Right hindlimb (tissue), 1 donor: ENCODE results near the gene CDC5L.
A peak's percentile ranks its signal among the peaks of the same experiment; 100 is the strongest.

Experiments used
- DNase-seq: peaks from one replicate; pipeline ENCODE4 v3.0.0-alpha.2; 2018

Gene CDC5L

GRCh38 chr6:44375071-44375470, 12.4 kb upstream of the CDC5L start:
- no peak for DNase-seq

DNA sequence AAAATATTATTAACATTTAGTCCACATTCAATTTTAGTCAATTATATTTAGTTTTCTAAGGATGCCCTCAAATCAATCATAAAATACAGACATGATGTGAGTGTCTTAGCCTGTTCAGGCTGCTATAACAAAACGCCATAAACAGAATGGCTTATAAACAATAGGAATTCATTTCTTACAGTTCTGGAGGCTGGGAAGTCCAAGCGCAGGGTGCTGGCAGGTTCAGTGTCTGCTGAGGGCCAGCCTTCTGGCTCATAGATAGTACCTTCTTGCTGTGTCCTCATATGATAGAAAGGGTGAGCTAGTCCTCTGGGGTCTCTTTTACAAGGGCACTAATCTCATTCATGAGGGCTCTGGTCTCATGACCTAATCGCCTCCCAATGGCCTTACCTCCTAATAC, 10.0 kb upstream of the CDC5L start:
- DNase-seq, result no peak

- no peak for DNase-seq
Observed at GRCh38 chr6:44377971-44378370, 9.5 kb upstream of the CDC5L start.

DNA sequence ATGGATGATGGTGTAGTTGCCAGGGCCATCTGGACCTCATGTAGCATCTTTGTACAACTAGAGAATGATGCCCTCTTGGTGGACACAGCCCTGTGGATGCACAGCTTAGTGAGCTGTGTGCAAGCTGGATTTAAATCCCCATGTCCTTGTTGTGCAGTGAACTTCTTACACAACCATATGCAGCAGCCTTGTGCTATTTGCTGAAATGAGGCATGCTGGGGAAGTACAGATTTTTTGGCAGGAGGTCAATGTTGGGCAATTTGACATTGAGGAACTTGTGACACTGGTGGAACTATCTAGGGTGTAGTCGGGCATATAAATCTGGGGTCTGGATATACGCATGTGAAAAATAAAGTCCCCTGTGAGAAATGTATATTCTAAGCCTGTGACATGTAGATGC, 5.8 kb upstream of the CDC5L start:
- DNase-seq, result no peak

GRCh38 chr6:44386364-44386928, 1.1 kb upstream of the CDC5L start:
- DNase-seq, result peak; percentile 51

DNA sequence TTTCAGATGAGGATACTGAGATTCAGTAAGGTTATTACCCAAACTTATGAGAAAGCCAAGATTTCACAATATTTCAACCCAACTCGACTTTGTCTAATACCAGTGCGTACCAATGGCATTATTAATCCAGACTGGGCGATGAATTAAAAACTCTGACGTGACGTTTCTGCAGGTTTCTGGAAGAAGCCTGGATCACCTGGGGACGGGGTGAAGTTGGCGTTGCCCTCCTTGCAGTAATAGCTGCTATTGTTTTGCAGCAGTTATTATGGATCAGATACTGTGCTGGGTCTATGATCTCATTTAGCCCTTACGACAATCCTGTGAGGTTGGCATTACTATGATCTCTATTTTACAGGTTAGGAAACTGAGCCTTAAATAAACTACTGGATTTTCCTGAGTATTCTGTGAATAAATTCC, 569 bp upstream of the CDC5L start:
- no peak for DNase-seq

GRCh38 chr6:44388135-44388487, 605 bp downstream of the CDC5L start:
- no peak for DNase-seq

DNA sequence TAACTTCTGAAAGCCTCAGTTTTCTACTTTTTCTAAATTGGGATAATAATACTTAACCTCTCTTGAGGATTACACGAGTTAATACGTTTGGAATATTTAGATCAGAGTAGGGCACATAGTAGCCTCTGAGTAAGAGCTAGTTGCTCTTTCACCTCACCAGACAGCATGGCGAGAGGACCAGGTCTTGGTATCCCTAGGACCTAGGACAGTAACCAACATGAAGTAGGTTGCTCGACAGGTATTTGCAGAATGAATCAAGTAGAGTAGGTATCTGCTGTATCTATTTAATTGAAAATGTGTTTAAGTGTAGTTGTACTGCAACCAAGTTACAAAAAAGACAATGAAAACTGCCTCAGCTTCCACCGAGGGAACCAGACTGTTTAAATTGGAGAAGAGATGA, 1.4 kb downstream of the CDC5L start:
- DNase-seq, result no peak

DNA sequence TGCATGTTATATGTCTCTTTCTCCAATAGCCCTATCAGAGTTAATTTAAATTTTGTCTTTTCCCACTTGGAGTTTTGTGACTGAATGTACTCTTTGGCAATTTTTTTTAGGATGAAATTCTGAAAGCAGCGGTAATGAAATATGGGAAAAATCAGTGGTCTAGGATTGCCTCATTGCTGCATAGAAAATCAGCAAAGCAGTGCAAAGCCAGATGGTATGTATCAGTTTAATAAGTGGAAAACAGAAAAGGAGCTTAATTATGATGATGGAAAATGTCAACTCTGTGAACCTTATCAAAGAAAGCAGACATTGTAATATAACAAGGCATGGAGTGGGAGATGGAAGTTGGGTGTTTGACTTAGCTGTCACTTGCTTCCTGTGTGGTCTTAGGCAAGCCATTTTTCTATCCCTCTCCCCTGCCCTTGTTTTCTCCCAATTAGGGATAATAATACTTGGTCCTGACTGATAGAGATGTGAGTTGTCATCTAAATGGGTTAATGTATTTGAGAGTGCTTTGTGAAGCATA, 2.7 kb downstream of the CDC5L start:
- DNase-seq, result no peak

- no peak for DNase-seq
Observed at GRCh38 chr6:44395501-44395900, 8.0 kb downstream of the CDC5L start.

DNA sequence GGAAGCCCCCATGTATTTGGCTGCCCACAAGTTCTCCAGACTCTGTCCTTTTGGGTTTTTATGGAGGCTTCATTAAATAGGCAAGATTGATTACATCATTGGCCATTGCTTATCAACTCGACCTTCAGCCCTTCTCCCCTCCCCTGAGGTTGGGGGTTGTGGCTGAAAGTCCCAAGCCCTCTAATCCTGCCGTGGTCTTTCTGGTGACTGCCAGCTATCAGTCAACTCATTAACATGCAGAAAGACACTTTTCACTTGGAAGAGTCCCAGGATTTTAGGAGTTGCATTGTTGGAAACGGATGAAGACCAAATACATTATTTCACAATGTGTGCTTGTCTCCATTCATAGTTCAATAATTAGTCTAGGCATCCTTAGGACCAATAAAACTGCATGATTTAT, 9.5 kb downstream of the CDC5L start:
- no peak for DNase-seq

- no peak for DNase-seq
Observed at GRCh38 chr6:44397424-44398164, 10.1 kb downstream of the CDC5L start.

- no peak for DNase-seq
Observed at GRCh38 chr6:44399991-44400390, 12.5 kb downstream of the CDC5L start.

- DNase-seq, result no peak
Observed at GRCh38 chr6:44400572-44400971, 13.1 kb downstream of the CDC5L start.

DNA sequence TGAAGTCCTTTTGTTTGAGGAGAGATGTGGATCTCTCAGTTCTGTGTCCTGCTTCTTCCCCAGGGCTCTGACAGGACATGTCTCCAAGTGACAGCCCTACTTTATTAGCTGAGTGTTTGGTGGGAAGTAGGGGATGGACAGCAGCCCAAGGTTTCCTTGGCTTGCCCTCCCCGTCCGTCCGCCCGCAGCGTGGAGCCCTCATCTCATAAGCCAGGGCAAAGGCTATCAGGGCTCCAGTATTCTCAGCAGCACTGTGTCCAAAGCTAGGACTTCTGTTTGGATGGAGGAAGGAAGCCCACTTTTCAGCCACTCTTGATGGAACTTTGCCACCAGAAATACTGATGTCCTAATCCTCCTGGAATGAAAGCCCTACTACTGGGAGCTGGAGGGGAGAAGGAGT, 13.6 kb downstream of the CDC5L start:
- DNase-seq, result no peak

DNA sequence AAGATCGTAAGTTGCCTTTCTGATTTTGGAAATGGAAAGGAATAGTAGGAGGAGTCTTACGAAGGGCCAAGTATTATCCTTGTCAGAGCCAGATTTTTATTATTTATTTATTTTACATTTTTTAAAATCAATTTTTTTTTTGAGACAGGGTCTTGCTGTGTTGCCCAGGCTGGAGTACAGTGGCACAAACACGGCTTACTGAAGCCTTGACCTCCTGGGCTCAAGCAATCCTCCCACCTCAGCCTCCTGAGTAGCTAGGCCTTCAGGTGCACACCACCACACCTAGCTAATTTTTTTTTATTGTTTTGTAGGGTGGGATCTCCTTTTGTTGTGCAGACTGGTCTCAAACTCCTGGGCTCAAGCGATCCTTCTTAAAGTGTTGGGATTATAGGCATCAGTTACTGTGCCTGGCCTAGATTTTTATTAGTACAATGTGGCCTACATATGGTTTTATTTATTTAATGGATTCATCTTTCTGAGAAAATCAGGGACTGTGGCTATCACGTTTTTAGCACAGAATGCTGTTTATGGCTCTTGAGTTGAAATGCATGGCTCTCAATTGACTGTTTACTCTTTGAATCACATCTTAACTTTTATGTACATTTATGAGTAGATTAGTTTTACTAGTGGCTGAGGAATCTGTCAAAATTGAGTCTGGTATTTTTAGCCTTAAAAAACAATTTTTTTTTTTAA, 16.7 kb downstream of the CDC5L start:
- no peak for DNase-seq

DNA sequence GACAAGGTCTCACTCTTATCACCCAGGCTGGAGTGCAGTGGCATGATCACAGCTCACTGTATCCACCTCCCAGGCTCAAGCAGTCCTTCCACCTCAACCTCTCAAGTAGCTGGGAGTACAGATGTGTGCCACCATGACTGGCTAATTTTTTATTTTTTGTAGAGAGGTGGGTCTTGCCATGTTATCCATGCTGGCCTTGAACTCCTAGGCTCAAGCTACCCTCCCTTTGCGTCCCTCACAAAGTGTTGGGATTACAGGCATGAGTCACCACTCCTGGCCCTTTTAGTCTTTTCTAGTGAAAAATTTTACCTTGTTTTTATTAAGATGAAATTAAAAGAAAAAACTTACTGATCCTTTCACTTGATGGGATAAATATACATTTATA, 17.2 kb downstream of the CDC5L start:
- DNase-seq, result no peak

GRCh38 chr6:44407951-44408670, 20.6 kb downstream of the CDC5L start:
- DNase-seq, result no peak

GRCh38 chr6:44409207-44409794, 21.8 kb downstream of the CDC5L start:
- no peak for DNase-seq

DNA sequence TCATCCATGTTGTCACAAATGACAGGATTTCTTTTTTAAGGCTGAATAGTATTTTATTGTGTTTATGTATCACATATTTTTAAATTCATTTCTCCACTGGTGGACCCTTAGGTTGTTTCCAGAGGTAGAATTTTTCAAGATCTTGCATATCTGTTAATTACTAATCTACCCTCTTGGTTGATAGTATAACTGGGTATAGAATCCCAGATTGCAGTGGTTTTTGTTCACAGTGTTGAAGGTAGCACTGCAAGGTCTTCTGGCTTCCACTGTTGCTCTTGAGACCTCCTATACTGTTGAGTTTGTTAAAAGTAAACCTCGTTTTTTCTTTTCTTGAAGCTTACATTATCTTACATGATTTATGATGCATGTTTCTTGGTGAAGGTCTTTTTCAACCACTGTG, 22.9 kb downstream of the CDC5L start:
- DNase-seq, result no peak

DNA sequence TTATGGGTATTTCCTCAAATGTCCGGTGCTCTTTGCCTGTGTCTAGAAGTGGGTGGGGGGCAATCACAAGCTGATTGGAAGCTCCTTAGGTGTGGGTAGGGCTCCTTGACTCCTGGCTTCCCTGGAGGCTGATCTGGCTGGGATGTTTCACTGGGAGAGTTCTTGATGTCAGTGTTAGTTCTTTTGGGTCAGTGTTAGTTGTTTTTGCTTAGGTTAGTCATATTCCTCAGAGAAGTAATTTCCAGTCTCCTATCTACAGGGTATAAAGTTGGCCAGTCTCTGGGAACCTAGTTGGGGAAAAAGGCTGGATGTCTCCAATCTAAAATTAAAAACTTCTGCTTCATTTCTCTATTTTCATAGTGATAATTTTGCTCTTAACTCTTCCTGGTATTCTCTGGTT, 23.6 kb downstream of the CDC5L start:
- no peak for DNase-seq

GRCh38 chr6:44415449-44415848, 27.9 kb downstream of the CDC5L start:
- DNase-seq, result no peak

GRCh38 chr6:44415873-44416502, 28.5 kb downstream of the CDC5L start:
- no peak for DNase-seq
